DMS153 (cell line): Measurements from ENCODE around the gene GABRG3.
"Not testable (repeated sequence)": the region's sequence is repeated elsewhere in the genome, so short reads cannot be mapped to it uniquely, and the experiment has no call there.

ENCODE experiments used
- DNase-seq: peaks from one replicate; lab custom pipeline; 2025; lab: John Stamatoyannopoulos, UW

GABRG3 gene

DNA sequence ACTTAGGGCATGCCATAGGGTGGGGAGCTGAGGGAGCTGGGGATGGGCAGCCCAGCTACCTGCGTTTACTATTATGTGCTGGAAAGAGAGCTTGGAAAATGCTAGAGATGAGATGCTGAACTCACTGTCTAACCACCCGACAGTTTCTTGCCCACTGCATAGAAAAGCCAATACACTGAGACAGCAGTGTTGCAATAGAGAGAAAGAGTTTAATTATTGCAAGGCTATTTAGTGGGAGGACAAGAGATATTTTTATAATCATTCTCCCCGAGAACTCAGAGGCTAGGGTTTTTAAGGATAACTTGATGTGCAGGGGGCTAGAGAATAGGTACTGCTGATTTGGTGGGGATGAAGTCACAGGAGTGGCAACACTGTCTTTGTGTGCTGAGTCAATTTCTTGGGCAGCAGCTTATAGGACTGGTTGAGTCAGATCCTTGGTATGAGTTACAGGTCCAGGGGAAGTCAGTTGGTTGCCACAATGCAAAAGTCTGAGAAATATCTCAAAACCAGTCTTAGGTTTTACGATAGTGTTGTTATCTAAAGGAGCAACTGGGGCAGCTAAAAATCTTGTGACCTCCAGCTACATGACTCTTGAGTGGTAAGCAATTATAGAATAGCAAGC, 205.9 kb downstream of the GABRG3 start:
- no peak for DNase-seq

DNA sequence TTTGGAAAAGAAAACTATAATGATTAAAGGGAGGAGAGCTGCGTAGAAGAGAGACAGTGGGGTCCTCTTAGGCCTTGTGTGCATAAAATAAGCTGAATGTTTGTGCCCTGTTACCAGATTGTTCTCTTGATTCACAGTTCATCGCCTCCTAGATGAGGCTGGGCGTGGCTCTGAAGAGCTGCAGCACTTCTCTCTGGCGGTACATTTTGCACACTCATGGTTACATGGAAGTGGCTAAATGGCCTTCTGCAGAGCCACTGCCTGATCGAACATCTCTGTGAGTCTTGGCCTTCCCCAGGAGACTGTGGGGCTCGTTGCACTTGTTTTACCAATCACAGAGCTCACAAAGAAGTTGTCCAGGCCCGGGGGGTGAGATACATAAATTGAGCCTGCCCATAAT, 208.8 kb downstream of the GABRG3 start:
- DNase-seq: peak; percentile 1

DNA sequence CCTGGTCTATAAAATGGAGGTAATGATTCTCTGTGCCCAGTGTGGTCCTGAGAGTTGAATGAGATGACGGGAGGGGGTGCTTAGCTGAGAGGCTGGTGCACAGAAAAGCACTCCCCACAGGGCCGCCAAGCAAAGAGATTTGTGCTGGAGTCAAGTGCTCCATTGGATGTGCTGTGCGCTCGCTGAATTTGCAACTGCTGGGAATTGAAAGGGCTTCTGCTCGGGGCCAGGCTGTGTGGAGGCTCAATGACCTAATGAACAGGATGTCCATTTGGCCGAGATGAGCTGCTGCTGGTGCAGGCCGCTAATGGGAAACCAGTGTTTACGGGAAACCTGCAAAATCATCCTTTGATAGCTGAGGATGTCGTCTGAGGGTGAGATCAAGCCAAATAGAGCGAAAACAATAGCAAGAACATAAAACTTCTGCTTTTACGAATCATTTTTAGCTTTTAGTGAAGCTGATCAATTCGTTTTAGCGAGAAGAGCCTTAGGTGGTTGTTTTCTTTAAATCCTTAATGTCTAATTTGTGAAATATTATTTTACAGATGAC, 211.7 kb downstream of the GABRG3 start:
- peak; percentile 26 for DNase-seq

DNA sequence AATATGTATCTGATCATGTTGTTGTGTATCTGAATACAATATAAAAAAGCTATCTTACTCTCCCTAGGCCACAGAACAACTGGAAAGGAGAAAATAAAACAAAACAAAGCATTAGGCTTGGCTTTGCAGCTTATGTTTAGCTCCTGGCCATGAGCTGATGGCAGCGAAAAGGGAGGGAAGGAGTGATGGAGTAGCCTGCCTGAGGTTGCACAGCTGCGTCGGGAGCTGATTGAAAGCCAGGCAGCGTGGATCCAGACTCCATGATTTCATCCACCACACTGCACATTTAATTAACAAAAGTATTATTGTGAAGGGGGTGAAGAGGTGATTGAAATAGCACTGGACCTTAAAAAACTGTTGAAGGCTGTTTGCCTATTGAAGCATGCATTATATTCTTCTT, 212.2 kb downstream of the GABRG3 start:
- peak; percentile 19 for DNase-seq

DNA sequence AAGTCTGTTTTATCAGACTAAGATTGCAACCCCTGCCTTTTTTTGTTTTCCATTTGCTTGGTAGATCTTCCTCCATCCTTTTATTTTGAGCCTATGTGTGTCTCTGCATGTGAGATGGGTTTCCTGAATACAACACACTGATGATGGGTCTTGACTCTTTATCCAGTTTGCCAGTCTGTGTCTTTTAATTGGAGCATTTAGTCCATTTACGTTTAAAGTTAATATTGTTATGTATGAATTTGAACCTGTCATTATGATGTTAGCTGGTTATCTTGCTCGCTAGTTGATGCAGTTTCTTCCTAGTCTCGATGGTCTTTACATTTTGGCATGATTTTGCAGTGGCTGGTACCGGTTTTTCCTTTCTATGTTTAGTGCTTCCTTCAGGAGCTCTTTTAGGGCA, 220.5 kb downstream of the GABRG3 start:
- not testable (repeated sequence) for DNase-seq

DNA sequence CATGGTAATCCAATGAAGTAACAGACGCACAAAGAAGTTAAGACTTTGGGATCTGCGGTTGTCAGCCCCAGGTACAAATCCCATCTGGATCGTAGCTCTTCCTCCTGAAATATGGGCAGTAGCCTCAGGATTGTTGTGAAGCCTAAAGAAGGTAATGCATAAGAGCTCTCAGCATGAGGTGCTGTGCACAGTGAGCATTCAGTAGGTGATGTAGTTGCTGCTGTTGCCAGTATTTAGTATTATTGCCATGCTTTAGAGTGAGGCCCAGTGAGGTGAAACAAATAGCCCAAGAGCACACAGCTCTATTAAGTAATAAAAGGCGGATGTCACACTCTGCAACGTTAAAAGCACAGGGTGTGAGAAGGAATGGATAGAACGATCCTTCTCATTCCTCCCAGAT, 225.7 kb downstream of the GABRG3 start:
- DNase-seq: no peak

DNA sequence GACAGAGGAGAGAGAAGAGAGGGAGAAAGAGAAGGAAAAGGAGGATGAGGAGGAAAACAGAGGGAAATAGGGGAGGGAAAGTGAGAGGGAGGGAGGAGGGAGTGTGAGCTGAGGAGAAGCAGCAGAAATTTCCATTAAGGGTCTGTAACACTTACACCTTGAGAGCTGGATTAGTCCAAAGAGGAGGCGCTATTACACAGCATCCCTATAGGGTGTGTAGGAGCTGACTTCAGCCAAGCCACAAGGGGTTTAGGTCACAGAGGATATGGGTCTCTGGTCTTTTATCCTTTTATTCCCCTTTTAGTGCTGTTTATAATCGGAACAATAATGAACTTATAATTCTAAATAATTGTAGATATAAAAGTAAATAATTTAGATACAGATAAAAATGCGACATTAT, 230.4 kb downstream of the GABRG3 start:
- no peak for DNase-seq

DNA sequence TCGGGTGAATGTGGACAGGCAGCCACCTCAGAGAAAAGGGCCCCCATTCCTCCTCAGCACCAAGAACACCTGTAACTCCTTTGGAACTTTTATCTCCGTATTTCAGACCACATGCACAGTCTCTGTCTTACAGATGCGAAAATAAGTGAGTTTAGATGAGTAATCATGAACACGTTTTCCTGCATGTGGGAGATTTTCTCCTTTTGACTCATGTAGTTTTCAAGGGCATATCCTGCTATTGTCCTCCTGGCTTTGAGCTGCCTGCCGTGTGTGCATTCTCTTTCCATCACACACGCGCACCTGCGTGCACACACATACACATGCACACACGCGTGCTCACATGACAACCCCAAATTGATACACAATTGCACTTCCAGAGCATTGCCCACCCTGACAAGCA, 239.2 kb downstream of the GABRG3 start:
- no peak for DNase-seq

DNA sequence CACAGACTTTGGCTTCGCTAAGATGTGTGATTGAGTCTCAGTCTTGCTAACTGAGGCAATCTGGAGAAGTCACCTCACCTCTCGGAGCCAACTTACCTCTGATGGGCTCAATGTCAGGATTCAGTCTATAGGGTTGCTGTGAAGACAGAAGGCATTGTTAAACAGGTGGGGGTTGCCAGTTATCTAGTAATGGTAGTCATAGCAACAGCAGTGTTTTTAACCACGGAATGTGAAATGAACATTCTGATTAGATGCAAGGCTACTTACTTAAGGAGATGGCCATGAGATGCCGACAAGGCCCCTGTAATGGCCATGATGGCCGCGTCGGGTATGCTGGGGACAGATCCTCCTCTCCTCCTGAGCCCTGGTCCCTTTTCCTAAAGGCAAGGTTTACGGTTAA, 243.1 kb downstream of the GABRG3 start:
- DNase-seq: no peak

DNA sequence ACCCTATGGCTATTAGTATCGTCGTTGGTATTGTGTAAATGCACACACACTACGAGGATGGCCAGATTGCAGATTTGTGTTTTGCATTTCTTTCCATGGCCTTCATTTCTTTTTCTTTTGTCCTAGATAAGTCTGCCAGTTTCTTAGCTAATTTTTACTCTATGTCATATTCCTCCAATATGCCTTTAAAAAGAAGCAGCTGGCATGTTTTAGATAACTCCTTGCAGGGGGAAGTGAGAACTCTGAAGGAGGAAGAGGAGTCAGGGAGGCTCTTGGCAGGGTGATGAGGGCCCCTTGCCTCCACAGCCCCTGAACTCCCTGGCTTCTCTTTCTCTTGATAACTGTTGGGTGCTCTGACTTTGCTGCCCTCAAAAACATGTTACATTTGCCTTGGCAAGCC, 244.0 kb downstream of the GABRG3 start:
- no peak for DNase-seq

DNA sequence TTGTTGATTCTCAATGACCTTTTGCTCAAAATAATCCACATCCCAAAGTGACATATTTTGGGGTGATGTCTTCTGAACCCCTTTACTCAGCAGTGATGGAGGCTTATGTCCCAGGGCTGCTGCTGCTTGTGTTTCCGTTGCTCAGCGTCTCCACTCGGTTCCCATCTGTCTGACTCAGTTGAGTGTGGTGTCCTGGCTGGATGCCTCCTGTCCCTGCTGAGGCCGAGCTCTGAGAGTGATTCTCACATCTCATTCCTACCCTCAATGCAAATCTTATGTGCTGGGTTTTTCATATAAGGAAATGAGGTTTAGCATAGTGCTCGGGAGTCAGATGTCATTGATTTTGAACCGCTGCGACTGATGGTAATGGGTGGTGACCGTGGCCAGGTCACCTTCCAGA, 247.4 kb downstream of the GABRG3 start:
- DNase-seq: no peak

DNA sequence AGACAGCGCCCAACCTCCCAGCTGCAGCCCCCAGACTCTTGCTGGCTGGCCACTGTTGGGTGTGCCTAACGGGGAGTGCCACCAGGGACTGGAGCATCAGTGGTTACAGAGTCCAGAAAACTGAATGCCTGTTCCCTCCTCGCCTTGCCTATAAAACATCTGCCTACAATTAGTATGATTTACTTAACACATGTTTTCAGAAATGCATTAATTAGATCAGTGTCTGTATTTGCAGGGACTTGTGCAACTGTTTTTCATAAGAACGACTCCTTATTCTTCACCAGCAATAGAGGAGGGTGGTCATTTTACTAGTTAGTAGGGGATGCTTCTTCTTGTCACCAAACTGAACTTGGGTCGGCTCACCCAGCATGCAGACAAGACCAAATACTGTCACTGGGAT, 248.7 kb downstream of the GABRG3 start:
- no peak for DNase-seq

DNA sequence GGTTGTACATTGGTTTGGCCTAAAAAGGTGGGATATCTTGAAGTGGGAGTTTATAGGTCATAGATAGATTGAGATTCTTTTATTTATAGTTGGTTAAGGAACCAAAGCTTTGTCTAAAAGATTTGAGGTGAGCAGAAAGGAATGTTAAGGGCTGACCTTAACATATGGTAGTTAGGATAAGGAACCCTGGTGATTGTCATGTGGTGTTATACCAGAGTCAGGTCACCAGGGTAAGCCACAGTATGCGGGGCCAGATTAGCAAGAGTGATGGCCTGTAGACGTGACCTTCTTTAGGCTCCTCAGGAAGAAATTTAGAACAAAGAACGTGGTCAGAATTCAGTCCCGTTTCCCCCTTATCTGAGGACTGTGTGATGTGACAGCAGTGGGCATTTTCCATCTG, 249.2 kb downstream of the GABRG3 start:
- no peak for DNase-seq

DNA sequence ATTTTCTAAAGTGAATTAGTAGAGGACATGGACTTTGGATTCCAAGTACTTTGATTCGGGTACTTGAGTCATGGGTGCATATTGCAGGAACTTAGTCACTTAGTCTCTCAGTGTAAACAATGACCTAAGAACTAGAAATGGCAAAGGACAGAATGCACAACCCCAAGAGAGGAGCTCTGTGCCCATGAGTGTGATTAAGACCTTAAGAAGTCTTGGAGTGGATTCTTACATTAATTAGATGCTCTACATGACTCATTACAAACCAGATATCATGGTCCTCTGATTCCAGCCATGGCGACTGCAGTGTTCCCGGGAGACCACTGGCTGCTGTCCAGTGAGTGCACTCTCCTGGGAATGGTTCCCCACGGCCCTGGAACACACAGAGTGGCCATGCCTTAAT, 251.5 kb downstream of the GABRG3 start:
- no peak for DNase-seq

DNA sequence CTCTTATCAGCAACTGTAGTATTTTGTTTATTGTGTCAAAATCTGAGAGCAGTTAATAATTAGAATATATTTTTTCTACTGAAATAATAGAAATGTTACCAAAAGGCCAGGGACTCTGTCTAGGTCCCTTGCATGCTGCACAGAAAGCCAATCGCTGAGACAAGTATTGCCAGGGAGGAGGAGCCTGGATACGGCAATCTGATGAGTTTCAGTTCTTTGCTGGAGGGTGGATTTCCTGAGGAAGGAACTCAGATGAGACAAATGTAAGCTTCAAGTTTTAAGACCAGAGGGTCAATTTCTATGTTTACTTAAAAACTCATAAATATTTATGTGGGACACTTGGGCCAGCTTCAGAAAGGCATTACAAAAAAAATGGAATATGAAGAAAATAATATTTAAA, 252.2 kb downstream of the GABRG3 start:
- no peak for DNase-seq

DNA sequence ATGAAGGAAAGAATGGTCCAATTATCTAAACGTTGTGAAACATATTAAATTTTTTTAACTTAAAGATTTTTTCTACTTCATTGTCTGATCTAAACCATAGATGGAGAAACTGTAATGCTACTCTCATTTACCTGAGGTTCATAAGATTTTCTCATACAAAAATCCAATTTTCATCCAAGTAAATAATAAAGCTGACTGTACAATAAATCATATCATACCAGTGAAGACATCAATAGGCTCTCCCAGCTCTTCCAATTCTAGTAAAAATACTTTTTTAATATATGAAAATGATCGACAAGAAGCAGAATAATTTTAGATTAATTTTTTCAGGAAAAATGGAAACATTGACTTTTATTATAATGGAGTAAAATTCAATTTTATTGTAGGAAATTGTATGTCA, 260.8 kb downstream of the GABRG3 start:
- no peak for DNase-seq

DNA sequence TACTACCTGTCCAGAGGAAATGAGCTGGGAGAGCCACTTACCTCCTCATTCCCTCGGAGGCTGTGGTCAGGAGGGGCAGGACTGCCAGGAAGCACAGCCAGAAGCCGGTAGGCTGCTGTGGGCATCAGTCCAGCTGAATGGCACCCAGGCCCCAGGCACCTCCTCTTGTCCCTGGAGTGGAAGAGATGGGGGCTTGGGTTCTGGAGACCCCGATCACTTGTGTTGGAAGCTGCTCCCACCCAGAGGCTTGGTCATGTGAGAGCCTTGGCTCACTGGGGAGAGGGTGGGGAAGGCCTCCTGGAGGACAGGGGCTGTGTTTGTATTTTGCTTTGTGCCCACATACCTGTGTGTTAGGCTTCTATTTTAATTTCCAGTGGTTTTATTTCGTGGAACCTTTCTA, 261.9 kb downstream of the GABRG3 start:
- no peak for DNase-seq

DNA sequence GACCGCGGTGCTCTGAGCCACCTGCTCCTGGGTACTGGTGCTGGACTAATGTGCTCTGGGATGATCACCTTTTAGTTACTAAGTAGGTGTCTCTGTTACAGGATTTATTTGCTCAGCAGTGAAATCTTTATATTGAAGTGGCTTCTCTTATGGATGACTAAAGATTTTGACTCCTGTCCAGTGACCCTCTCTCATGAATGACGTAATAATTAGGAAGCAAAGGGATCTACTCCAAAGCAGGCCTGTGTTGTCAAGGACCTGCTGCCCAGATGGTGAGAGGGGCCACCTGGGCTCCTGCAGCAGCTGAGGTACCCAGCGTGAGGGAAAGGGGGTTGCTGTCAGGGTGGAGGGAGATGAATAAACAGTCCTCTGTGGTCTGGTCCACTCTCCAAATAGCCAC, 263.6 kb downstream of the GABRG3 start:
- no peak for DNase-seq

DNA sequence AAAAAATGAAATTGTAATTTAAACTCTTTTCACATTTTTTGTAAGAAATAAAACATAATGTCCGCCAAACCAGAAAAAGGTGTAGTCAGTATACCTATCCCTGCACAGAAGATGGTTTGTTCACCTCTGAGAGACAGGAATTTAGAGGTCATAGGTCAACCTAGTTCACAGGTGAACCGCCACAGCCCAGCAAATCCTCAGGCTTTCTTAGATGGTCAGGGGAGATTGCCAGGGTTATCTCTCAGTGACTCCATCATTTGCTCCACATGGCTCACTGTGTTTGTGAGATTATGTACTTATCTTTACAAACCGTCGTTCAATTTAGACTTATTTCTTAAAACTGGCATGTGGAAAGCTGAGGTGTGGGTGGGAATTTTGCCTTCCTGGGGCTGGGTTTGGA, 264.2 kb downstream of the GABRG3 start:
- no peak for DNase-seq

DNA sequence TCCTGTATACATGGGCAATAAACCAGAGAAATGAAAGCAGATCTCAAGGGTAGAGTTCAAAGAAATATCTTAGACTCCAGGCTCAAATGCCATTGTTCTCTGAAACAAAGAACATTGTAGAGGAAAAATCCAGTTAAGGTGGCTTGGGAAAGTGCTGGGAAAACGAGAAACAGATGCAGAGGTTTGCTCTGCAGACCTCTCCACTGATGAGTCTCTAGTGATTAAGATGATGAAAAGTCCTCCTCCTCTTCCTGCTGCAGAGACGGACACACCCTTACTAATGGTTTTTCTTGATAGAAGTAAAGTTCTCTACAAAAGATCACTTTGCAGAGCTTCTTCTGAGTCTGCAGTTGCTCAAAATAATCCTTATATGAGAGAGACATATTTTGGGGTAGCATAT, 264.7 kb downstream of the GABRG3 start:
- DNase-seq: no peak

DNA sequence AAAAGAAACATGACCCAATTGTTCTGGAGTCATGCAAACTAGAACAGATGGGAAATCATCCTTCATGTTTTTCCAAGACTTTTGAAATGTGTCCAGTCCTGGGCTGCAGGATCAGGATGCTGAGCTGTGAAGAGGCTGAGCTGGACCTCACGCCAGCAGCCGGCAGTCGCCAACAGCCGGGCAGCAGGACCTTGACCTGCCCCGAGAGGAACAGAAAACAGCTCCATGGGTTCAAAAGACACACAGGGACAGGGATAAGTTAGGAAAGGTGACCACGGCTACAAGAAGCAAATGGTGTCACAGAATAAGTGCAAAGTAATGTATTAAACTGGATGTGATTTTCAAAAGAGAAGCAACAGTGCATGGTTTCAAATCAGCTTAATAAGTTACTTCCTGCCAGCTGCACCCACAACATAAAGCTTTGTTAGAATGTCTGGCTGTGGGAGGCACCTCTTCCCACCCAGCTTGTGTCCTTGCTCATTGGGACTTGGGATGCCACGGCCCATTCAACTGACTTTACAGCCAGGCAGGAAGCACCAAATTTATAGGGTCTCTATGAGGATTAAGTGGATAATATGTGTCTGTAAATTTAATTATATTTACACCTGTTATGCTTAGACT, 266.4 kb downstream of the GABRG3 start:
- DNase-seq: peak; percentile 17

DNA sequence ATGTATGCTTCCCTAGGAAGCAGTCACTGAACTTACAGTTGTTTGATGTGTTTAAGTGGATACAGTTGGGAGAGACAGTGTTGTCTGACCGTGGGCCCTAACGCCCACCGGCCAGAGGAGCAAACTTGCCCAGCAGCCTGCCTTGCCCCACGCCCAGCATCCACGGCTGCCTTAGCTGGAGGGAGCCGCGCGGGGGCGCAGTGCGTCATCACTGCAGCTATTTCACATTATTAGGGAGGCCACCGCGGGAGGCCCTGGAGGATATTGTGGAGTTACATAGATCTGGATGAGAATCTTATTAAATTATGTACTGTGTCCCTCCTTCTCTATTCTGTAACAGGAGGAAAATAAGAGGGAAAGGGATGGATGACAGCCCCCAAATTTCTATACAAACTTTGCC, 267.2 kb downstream of the GABRG3 start:
- DNase-seq: no peak

DNA sequence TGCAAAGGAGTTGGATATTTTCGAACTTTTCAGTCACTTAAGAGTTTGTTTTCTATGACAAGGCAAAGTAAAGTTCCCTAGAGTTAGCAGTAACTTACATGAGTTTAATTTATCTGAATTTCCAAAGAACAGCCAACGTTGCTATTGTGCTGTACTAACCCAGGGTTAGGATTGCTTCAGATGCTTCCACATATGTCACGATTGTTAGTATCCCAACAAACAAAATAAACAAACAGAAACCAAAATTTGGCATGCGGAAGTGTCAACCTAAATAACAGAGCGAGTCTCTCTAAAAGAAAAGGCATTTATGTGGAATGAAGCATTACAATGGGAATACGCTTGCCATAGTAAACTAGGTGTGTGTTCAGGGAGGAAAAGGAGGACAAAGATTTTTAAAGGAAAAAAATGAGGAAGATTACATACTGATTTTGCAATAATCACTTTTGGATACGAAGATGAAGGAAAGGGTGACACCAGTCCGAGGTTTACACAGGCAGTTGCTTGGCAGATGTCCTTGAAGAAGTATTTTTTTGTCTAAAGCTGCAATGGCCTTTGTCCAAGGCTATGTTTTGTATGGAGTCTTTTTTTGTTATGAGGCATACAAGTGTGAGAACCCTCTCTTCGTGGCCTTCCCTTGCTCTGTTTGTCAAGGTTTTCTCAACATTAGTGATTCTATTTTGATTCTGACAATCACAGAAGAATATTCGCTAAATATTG, 267.9 kb downstream of the GABRG3 start:
- DNase-seq: no peak
